Non-pigmented ciliary epithelial cell (primary cell): Measurements from ENCODE around the gene RHO.
"Not testable (repeated sequence)": the region's sequence is repeated elsewhere in the genome, so short reads cannot be mapped to it uniquely, and the experiment has no call there.

ENCODE experiments used
- DNase-seq: peaks from one replicate; pipeline ENCODE4 v3.0.0-alpha.2; 2010; ENCODE audit warnings: low read depth

The RHO gene

DNA sequence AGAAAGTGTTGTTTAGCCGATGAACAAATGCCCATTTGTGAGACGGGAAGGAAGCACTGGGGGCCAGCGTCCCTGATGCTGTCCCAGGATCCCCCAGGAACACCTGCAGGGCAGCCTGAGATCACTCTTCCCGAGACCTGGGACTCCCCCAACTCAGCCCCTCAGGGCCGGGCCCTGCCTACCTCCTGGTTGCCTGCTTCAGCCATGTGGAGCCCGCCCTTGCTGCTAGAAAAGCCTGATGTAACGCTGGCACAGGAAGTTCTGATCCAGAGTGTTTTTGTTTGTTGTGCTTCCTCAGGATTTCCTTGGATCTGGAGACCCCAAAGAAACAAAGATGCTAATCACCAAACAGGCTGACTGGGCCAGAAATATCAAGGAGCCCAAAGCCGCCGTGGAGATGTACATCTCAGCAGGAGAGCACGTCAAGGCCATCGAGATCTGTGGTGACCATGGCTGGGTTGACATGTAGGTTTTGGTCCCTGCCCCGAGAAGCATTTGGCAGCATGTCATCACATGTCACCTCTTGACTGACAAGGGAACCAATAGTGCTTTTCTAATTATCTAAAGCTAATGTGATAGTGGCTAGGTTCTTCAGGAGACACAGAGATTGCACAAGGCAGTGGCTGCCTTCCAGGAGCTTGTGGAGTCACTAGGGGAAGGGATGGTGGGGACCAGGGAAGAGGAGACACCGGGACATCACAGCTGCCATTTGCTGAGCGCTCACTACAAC, 28.7 kb upstream of the RHO start:
- not testable (repeated sequence) for DNase-seq

DNA sequence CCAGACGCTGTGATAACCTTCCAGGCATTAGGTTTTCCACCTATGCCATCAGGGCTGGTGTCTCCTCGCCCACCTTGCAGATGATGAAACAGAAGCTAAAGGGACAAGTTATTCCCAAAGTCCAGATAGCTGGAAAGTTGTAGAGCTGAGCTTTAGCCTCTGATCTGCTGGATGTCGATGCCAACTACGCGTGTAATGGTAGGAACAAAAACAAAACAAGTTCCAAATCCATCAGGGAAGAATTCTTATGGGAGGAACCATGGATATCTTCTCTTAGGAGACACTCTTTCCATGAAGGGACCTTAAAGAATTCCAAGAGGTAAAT, 28.1 kb upstream of the RHO start:
- no peak for DNase-seq

DNA sequence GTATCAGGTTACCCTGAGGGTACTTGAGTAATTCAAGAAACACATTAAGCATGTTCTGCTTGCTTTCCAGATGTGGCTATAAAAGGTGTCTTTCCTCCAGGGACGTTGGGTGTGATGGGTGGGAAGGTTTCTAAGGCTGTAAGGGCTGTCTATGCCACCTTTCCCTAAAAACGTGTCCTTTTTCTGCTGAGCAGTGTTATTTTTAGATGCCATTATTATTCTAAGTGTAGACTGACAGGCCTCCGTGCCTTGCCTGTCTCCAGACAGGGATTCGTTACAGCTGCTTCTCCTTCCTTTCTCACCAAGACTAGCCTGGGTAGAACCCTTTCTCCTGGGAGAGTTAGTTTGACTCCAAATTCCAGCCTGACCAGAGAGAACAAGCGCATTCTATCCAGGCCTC, 26.8 kb upstream of the RHO start:
- no peak for DNase-seq

DNA sequence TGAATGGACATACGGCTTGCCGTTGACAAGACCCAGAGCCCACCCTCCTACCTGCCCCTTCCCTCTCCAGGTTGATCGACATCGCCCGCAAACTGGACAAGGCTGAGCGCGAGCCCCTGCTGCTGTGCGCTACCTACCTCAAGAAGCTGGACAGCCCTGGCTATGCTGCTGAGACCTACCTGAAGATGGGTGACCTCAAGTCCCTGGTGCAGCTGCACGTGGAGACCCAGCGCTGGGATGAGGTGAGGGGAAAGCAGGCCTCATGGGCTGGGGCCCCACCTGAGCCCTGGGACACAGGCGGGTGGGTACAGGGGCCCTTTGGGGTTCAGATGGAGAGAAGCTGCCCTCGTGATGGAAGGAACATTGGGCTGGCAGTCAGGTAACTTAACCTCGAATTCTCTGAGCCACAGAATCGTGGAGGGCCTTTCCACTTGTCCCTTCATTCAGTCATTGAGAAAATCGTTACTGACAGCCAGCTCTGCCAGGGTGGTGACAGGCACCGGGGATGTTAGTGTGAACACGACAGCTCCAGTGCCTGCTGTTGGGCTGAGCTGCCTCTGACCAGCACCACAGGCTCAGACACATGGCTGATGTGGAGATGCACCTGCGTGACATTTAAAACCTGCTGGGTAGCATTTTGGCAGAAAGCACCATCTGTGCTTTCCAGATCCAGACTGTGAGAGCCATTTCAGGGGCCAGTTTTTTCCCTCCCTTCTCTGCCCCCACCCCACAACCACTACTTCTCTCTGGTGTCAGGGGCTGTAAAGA, 25.6 kb upstream of the RHO start:
- DNase-seq = no peak

DNA sequence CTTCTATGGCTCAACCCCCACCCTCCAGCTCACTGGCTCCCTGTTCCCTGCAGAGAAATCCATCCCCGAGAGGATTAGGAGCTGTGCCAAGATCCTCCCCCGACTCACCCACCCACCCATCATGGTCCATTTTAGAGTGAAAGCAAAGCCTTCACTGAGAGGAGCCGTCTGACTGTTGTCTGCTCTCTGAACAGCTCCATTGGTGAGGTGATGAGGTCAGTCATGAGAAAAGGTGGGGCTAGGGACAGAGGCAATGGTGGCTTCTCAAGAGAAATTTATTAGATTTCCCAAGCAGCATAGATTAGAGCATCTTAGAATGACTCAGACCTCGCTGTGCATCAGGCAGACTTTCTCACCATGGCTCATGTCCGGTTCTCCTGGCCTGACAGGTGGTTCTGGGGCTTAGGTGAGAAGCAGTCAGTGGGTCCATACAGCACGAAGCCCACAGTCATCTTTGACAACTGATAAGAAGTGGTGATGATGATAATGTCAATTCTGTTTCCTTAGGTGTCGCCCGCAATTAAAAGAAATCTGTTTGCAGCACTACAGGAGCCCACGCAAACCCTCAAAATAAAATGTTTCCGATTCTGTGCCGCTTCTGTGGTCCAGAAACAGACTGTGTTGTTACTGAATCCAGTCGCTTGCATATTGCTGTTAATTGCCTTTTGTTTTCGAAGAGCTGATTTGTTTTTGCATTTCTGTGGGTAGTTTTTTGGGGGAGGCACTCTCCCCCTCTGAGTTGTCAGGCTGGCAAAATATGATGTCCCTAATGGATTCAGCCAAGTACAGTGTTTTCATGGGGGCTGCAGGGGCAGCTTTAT, 24.8 kb upstream of the RHO start:
- DNase-seq = no peak

DNA sequence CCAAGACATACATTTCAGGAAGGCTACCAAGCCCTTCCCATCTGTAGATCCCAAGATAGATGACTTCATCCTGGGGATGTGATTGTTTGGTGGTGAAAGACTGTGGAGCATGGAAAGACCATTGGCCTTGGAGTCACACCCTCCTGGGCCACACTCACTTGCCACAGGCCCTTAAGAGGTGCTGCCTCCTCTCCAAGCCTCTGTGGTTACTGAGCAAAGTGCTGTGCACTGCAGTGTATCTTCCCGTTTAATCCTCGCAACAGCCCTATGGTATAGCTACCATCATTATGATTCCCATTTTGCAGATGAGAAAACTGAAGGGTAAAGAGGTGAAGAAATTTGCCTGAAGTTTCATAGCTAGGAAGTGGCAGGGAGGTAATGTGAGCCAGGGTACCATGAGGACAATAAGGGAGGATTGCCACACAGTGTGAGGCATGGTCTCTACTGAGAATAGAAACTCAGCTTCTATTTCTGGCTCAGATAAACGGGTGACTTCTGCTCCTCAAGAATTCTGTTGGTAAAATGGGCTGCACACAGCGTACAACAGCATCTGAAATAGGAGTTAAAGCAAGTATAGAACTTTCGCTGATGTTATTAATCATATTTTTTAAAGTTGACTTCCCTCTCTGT, 23.9 kb upstream of the RHO start:
- no peak for DNase-seq

DNA sequence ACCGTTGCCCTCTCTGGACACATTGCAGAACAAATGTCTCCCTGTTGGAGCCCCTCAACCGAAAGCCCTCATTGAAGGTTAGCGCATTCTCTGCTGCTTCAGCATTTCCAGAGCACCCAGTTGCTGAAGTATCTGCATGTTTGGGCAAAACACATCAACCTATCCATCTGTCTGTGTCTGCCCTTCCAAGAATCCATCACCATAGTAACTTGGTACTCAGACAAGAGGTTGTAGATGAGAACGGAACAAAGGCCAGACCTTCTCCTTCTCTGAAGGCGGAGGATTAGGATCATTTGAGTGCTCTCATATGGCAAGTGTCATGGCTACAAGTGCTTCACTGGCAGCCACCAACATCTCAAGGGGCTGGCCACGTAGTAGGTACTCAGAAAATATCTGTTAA, 23.1 kb upstream of the RHO start:
- DNase-seq = no peak

DNA sequence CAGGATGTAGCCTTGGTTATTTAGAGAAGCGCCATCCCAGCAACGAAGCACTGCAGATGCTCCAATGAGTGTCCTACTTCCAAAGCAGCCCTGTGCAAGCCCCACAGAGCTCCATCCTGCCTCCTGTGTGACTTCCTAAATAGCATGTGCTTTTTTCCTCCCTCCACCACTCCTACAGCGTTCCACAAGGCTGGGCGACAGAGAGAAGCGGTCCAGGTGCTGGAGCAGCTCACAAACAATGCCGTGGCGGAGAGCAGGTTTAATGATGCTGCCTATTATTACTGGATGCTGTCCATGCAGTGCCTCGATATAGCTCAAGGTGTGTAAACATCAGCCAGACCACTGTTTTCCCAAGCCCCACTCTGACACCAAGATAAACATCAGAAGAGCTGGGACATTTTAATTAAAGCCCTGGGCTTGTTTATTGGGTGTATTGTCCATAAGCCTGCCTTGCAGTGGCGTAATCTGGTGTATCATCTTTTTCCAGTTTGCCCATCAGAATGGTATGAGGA, 22.2 kb upstream of the RHO start:
- no peak for DNase-seq

DNA sequence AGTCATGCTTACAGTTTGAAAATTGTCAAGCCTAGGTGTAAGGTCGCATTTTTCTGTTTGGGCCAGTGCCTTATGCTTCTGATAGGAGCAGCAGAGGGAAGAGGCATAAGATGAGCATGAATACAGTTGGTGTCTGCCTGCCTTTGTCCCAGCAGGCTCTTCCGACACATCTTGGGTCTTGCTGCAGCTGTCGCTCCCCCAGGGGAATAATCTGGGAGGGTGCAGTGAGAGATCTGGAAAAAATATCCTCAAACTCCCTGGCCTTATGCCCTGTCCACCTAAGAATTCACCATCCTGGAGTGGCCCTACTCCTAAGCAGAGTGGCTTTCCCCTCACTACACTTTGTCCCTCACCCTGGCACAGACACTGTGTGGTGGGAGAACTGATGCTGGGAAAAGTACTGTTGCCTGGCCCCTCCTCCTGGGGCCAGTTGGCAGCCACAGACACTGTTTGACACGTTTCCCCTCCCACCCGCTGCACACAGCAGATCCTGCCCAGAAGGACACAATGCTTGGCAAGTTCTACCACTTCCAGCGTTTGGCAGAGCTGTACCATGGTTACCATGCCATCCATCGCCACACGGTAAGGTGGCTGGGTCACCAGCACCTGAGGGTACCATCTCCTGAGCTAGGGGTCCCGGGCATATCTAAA, 21.1 kb upstream of the RHO start:
- DNase-seq = no peak

DNA sequence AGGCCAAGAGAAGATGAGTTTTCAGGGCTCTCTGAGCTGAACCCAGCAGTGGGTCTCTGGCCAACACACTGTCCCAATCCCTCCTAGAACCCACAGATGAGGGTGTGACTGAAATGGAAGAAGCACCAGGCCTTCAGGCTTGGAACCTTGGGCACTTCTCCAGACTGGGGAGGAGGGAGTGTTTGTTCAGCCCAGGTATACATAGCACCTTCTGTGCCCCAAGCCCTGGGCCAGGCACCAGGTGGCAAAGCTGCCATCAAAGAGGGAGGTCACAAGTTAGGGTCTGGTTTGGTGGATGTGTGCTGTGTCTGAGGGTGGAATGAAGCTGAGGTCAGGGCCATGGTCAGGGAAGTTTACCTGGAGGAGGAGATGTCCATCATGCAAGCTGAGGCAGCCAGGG, 15.8 kb upstream of the RHO start:
- no peak for DNase-seq

DNA sequence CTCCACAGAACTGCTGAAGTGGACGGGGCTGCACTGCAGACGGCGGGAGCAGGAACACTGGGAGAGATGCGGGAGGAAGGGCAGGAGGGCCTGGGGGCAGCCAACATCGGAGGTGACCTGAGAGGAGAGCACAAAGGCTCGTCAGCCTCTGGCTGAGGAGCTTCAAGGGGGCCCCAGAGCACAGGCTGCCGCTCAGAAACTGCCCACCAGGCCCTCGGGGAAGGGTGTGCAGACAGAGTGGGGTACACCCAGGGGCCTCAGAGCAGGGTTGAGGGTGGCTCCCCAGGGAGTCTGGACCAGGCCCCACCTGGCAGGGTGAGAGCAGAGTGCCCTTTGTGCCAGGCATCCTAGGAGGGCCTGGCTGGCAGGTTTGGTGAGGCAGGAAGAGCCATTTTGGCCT, 14.7 kb upstream of the RHO start:
- no peak for DNase-seq

DNA sequence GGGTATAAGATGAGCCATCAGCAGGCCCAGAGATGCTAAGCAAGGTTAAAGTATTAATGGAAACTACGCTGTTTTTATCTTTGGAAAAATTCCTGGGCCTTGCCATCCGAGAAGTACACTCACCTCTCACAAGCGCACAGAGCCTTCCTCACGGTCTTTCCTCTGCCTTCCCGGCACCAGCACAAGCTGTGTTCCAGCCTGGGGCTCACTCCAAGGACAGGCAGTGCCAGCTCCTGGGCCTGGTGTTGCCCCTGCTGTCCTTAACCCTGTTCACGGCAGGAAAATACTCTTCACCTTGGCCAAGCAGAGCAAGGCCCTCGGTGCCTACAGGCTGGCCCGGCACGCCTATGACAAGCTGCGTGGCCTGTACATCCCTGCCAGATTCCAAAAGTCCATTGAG, 14.3 kb upstream of the RHO start:
- DNase-seq = no peak

DNA sequence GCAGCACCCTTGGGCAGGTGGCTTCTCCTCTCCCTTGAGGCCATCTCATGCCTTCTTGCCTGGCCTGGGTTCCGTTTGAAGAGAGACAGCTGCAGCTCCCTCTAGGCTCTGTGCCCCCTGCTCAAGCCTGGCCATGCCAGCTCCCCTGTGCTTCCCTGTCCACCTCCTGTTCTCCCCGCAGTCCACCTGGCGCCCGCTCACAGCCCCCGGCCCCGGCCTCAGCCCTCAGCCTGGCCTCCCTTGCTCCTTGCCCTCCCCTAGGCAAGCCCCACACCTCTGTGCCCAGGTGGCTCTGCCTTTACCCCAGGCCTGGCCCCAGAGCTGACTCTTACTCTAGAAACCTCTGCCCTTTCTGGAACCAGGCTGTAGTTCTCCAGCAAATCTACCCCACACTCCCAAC, 13.9 kb upstream of the RHO start:
- no peak for DNase-seq

DNA sequence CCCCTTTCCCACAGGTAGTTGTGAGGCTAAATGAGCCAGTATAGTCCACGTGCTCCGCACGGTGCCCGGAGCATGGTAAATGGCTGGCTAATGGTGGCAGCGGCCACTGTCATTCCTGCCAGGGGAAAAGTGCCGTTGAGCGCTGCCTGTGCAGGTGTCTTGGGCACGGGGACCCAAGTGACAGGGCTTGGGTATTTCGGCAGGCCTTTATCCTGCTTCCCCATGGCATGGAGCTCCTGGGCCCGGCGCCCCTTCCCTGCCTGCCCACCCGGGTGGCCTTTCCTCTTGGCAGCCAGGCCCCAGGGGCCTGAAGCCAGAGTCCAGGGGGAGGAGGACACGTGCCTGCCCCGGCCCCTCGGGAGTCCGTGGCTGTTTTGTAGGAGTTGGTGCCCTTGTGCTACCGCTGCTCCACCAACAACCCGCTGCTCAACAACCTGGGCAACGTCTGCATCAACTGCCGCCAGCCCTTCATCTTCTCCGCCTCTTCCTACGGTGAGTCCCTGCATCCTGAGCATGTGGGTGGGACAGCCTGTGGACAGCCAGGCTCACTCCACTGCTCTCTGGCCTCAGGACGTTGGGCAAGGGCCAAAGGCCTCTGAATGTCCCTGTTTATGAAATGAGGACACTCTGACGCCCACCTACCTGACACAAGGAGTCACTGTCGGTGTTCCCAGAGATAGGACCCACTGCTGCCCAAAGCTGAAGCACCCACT, 13.2 kb upstream of the RHO start:
- DNase-seq = not testable (repeated sequence)

DNA sequence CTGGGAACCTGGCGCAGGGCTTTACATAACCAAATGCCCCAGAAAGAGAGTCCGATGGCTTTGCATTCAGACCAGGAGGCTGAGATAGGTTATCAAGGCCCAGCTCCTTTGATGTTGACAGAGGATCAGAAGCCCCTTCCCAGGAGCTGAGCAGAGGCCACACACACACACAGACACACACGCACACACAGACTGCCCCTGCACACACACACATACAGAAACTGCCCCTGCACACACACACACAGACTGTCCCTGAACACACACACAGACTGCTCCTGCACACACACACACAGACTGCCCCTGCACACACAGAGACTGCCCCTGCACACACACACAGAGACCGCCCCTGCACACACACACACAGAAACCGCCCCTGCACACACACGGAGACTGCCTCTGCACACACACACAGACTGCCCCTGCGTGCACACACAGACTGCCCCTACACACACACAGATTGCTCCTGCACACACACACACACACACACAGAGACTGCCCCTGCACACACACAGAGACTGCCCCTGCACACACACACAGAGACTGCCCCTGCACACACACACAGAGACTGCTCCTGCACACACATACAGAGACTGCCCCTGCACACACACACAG, 12.5 kb upstream of the RHO start:
- not testable (repeated sequence) for DNase-seq

DNA sequence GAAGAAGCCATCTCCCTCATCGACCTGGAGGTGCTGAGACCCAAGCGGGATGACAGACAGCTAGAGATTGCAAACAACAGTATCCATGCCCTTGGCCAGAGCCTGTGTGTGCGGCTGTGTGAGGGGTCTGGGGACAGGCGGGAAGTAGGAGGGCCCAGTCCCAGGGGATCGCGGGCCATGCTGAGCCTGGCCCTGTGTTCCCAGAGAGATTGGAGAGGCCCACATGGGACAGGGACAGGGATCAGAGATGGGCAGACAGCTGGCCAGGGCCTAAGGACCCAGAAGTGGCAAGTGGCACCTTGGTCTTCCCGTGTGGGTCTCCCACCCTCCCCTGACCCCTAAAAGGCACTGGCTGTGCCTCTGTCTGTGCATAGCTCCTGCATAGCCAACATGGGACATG, 10.9 kb upstream of the RHO start:
- no peak for DNase-seq

DNA sequence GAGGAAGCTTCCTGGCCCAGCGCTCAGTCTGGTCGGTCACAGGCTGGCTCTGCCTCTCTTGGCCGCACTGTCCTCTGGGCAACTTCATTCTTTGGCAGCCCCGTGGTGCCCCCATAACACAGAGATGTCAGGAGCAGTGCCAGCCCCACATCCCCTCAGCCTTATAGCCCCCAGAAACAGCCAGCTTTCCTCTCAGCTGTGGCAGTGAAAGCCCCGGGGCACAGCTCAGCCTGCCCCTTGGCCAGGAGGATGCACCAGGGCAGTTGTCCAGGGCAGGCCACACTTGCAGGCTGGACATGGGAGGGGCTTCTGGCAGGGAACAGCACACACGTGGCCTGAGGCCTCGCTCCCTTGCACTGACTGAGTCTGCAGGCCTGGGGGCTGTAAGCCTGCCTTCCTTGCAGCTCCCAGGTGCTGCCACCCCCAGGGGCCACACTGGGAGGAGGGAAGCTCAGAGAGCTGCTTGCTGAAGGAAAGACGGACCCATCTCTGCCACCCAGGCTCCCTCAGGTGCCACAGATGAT, 10.3 kb upstream of the RHO start:
- no peak for DNase-seq

DNA sequence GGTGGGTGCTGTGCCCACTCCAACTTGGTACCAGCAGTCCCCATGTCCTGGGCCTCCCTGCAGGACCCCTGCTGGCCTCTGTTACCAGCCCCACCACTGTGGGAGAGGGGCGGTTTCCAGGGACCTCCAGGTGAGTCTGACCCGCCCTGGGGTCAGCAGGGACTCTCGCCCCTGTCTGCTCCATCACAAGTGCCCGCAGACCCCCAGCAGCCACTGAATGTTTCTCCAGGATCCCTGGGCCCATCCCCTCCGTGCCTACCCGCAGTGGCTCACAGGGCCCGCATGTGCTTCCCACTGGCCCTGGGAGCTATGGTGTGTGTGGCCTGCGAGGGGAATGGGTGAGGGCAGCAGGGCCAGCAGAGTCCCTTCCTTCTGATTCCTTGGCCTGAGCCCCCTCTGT, 9.9 kb upstream of the RHO start:
- no peak for DNase-seq

DNA sequence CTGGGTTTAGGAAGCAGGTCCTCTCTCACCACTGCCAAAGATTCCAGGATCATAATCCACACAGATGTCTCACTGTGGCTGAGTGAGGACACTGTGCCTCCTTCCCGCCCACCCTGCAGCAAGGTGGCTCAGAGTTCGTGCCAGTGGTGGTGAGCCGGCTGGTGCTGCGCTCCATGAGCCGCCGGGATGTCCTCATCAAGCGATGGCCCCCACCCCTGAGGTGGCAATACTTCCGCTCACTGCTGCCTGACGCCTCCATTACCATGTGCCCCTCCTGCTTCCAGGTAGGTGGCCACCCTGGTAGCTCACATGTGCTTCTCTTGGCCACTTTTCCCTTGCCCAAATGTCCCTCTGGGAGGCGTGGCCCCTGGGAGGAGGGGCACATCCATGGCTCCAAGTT, 9.0 kb upstream of the RHO start:
- no peak for DNase-seq

DNA sequence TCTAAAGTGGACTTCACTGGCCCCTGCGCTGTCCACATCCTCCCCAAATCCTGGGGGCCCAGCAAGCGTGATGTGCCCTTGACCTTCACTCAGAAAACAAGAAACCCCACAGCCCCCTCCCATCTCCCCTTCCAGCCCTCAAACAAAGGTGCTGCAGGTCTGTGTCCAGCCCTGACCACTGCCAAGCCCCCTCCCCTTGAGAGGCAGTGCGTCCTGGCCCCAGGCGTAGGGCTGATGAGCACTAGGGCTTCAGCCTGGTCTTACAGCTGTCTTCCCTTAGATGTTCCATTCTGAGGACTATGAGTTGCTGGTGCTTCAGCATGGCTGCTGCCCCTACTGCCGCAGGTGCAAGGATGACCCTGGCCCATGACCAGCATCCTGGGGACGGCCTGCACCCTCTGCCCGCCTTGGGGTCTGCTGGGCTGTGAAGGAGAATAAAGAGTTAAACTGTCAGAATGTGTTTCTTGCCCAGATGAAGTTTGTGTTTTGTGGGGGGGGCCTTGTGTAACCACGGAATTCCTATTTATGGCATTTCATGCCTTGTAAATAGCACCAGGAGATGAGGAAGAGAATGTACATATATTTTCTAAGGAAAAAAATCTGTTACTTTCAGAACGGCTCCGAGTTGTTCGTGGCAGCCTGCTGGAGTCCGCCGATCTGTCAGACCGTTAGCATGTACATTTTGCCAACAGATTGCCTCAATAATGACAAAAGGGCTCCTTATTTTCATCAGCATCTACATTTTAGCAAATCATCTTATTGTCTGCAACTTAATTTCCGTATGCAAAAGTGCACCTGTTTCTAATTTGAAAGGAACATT, 8.3 kb upstream of the RHO start:
- no peak for DNase-seq
